ENCODE data around the gene NFKBIL1.

DNA sequence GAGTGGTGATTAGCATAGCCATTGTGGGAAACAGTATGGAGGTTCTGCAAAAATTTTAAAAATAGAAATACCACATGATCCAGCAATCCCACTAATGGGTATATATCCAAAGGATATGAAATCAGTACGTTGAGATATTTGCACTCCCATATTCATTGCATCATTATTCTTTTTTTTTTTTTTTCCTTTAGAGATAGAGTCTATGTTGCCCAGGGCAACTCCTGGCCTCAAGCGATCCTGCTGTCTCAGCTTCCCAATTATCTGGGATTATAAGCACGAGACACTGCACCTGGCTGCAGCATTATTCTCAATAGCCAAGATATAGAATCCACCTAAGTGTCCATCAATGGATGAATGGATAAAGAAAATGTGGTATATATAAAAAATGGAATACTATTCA is 25.6 kb upstream of the NFKBIL1 start:
- TF ChIP-seq, protein P1, sequence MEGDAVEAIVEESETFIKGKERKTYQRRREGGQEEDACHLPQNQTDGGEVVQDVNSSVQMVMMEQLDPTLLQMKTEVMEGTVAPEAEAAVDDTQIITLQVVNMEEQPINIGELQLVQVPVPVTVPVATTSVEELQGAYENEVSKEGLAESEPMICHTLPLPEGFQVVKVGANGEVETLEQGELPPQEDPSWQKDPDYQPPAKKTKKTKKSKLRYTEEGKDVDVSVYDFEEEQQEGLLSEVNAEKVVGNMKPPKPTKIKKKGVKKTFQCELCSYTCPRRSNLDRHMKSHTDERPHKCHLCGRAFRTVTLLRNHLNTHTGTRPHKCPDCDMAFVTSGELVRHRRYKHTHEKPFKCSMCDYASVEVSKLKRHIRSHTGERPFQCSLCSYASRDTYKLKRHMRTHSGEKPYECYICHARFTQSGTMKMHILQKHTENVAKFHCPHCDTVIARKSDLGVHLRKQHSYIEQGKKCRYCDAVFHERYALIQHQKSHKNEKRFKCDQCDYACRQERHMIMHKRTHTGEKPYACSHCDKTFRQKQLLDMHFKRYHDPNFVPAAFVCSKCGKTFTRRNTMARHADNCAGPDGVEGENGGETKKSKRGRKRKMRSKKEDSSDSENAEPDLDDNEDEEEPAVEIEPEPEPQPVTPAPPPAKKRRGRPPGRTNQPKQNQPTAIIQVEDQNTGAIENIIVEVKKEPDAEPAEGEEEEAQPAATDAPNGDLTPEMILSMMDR (conservative IDR thresholded peaks at IDR 0.05; ENCODE audit: low read length): no peak
- TF ChIP-seq EZH2phosphoT487 (IDR thresholded peaks at IDR 0.05; ENCODE audit: borderline replicate concordance): no peak
